ENCODE results near the gene TMEM234.

- TF ChIP-seq POLR2AphosphoS5 (IDR thresholded peaks at IDR 0.05; ENCODE audit: low read depth, low read length) (no peak), CBX8 (IDR thresholded peaks at IDR 0.05; ENCODE audit: borderline replicate concordance, low read depth, low read length) (no peak), POLR2A (IDR thresholded peaks at IDR 0.05; ENCODE audit: control extremely low read depth in 1 of 2, low read depth in 2 of 2, low read length in 2 of 2) (no peak)
Measured at GRCh38 chr1:32180186-32181060, 41.7 kb downstream of the TMEM234 start.

Measured in H1 (cell line).